ENCODE results near the gene PTK6. TPM values are rescaled to one million over a fixed set of nuclear protein-coding genes. Genes with fewer than 3 reads are reported as not detected.

Gene PTK6
- total and polyA plus RNA-seq, 2 of the 13 experiments (the other 11 are each of a cell fraction or from before 2014, with no cell fraction given), result 0.08 TPM; not detected in 1

DNA sequence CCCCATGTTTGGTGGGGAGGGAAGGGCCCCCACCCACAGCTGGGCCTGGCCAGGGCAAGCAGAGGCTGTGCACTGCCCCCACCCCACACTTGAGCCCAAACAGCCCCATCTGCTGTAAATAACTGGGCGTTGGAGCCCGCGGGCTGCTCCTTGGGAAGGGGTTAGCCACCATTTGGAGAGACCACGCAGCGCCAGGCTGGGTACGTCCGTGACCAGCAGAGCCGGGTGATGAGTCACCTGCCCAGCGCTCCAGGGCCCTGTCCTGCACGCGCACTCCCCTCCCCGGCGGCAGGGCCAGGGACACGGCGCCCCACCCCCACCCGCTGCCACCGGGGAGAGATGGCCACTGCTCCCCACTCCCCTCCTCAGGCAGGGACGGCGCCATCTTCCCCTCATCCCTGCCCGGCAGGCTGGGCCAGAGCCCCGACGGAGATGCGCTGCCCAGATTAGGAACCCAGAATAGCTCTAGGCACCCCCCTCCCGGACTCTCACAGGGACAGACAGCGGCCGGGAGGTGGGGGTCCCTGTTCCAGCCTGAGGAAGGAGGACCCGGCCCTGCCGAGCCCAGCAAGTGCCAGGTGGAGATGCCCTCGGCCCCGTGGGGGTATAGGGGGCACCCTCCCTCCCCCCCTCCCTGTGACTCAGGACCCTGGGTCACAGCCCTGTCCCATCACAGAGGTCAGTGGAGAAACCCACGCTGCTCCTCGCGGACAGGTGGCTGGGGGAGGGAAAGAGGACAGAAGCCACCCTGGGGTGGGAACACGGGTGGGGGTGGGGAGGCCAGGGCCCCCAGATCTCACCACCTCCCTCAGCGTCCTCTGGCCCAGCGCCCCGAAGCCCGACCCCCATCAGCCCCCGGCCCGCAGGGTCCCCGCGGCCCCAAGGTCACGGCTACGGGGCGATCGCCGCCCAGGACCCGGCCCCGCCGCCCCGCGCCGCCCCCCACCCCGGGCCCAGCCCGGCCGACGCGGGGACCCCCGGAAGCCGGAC, 38.9 kb downstream of the PTK6 start (continued):
- no peak for TF ChIP-seq PBX2 (CRISPR knock-in tag; IDR thresholded peaks at IDR 0.05)
- TF ChIP-seq ZNF512B (CRISPR knock-in tag; IDR thresholded peaks at IDR 0.05; ENCODE audit: borderline replicate concordance), result no peak
- TF ChIP-seq HNRNPL (IDR thresholded peaks at IDR 0.05; ENCODE audit: low read depth, low read length), result 0 out of 2 replicates have a peak, but pooled peaks have one; percentile 9
- peak; percentile 94 for TF ChIP-seq FOSL2 (CRISPR knock-in tag; IDR thresholded peaks at IDR 0.05)
- TF ChIP-seq BATF2 (CRISPR knock-in tag; IDR thresholded peaks at IDR 0.05), result no peak
- TF ChIP-seq, protein P1, sequence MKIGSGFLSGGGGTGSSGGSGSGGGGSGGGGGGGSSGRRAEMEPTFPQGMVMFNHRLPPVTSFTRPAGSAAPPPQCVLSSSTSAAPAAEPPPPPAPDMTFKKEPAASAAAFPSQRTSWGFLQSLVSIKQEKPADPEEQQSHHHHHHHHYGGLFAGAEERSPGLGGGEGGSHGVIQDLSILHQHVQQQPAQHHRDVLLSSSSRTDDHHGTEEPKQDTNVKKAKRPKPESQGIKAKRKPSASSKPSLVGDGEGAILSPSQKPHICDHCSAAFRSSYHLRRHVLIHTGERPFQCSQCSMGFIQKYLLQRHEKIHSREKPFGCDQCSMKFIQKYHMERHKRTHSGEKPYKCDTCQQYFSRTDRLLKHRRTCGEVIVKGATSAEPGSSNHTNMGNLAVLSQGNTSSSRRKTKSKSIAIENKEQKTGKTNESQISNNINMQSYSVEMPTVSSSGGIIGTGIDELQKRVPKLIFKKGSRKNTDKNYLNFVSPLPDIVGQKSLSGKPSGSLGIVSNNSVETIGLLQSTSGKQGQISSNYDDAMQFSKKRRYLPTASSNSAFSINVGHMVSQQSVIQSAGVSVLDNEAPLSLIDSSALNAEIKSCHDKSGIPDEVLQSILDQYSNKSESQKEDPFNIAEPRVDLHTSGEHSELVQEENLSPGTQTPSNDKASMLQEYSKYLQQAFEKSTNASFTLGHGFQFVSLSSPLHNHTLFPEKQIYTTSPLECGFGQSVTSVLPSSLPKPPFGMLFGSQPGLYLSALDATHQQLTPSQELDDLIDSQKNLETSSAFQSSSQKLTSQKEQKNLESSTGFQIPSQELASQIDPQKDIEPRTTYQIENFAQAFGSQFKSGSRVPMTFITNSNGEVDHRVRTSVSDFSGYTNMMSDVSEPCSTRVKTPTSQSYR (CRISPR knock-in tag; IDR thresholded peaks at IDR 0.05; ENCODE audit: borderline replicate concordance), result peak; percentile 74
- TF ChIP-seq, protein P2, sequence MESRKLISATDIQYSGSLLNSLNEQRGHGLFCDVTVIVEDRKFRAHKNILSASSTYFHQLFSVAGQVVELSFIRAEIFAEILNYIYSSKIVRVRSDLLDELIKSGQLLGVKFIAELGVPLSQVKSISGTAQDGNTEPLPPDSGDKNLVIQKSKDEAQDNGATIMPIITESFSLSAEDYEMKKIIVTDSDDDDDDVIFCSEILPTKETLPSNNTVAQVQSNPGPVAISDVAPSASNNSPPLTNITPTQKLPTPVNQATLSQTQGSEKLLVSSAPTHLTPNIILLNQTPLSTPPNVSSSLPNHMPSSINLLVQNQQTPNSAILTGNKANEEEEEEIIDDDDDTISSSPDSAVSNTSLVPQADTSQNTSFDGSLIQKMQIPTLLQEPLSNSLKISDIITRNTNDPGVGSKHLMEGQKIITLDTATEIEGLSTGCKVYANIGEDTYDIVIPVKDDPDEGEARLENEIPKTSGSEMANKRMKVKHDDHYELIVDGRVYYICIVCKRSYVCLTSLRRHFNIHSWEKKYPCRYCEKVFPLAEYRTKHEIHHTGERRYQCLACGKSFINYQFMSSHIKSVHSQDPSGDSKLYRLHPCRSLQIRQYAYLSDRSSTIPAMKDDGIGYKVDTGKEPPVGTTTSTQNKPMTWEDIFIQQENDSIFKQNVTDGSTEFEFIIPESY (CRISPR knock-in tag; IDR thresholded peaks at IDR 0.05), result peak; percentile 53; the same call in 1 of the 2 replicates
- no peak for TF ChIP-seq PRMT3 (CRISPR knock-in tag; IDR thresholded peaks at IDR 0.05; ENCODE audit: borderline replicate concordance, low read depth)
- TF ChIP-seq, protein P3, sequence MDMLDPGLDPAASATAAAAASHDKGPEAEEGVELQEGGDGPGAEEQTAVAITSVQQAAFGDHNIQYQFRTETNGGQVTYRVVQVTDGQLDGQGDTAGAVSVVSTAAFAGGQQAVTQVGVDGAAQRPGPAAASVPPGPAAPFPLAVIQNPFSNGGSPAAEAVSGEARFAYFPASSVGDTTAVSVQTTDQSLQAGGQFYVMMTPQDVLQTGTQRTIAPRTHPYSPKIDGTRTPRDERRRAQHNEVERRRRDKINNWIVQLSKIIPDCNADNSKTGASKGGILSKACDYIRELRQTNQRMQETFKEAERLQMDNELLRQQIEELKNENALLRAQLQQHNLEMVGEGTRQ (IDR thresholded peaks at IDR 0.05; ENCODE audit: low read depth, low read length), result no peak
- TF ChIP-seq, protein P3 (CRISPR knock-in tag; IDR thresholded peaks at IDR 0.05; ENCODE audit: borderline replicate concordance), result no peak
- peak; percentile 46 for TF ChIP-seq TAF15 (IDR thresholded peaks at IDR 0.05; ENCODE audit: low read depth, low read length, poor library complexity, severe bottlenecking)

All from HepG2 (cell line).